Measurements from ENCODE around the gene SF3A2.
A peak's percentile ranks its signal among the peaks of the same experiment; 100 is the strongest.

DNA sequence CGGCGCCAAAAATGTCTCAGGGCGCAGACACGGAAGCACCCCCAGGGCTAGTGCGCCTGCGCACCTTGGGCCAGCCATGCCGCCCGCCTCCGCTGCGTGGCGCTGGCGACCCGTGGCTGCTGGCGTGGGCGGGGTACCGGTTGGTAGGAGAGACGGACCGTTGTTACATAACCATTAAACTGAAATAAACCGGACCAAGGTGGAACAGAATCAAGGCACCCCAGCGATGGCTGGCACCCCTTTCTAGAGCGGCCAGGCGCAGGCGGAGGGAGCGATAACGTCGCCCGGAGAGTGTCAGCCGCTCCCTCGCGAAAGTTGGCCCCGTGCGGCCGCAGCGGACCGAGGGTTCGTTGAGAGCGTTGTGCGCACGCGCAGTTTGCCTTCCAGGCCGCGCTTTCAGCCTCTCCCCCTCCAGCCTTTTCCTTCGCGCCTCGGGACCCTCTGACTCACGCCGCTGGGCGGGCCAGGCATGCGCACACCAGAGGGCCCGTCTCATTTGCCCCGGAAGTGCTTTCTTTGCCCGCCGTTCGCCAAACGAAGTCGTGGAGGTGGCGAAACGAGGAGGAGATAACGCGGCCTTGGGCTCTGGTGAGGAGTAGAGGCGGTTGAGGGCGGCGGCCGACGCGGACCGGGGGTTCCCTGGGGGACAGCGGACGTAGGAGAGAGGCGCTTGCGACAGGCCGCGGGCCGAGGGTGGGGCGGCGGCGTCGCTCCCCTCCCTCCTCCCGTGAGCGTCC is at the start of gene SF3A2, which contains the start of gene PLEKHJ1:
- TF ChIP-seq, protein P1, sequence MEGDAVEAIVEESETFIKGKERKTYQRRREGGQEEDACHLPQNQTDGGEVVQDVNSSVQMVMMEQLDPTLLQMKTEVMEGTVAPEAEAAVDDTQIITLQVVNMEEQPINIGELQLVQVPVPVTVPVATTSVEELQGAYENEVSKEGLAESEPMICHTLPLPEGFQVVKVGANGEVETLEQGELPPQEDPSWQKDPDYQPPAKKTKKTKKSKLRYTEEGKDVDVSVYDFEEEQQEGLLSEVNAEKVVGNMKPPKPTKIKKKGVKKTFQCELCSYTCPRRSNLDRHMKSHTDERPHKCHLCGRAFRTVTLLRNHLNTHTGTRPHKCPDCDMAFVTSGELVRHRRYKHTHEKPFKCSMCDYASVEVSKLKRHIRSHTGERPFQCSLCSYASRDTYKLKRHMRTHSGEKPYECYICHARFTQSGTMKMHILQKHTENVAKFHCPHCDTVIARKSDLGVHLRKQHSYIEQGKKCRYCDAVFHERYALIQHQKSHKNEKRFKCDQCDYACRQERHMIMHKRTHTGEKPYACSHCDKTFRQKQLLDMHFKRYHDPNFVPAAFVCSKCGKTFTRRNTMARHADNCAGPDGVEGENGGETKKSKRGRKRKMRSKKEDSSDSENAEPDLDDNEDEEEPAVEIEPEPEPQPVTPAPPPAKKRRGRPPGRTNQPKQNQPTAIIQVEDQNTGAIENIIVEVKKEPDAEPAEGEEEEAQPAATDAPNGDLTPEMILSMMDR (IDR thresholded peaks at IDR 0.05): peak; percentile 96 to 100 (median 99)
- peak in 1 of 4 donors; percentile 25 for TF ChIP-seq EP300 (IDR thresholded peaks at IDR 0.05)

All from sigmoid colon (tissue), 4 donors.